ENCODE results near the gene TSPYL6.

- TF ChIP-seq YY1 (IDR thresholded peaks at IDR 0.05; ENCODE audit: low read depth) (no peak), FOXJ3 (CRISPR knock-in tag; IDR thresholded peaks at IDR 0.05) (no peak), FOXM1 (IDR thresholded peaks at IDR 0.05; ENCODE audit: low read depth) (no peak), CTCF (IDR thresholded peaks at IDR 0.05) (no peak), POLR2AphosphoS5 (IDR thresholded peaks at IDR 0.05; ENCODE audit: low read depth, low read length) (no peak), NFIC (IDR thresholded peaks at IDR 0.05; ENCODE audit: borderline replicate concordance) (no peak), USF2 (IDR thresholded peaks at IDR 0.05; ENCODE audit: borderline replicate concordance, low read depth, low read length) (no peak), FOSL2 (IDR thresholded peaks at IDR 0.05; ENCODE audit: borderline replicate concordance, low read depth) (no peak), TAF1 (IDR thresholded peaks at IDR 0.05; ENCODE audit: borderline replicate concordance, low read depth, low read length) (no peak), EZH2phosphoT487 (IDR thresholded peaks at IDR 0.05; ENCODE audit: borderline replicate concordance, low read depth) (no peak), TEAD4 (IDR thresholded peaks at IDR 0.05; ENCODE audit: borderline replicate concordance, insufficient read depth) (no peak), SMC3 (IDR thresholded peaks at IDR 0.05; ENCODE audit: low read depth, low read length) (no peak), PBX3 (IDR thresholded peaks at IDR 0.05) (no peak)
Observed at GRCh38 chr2:54271843-54272627, 16.0 kb upstream of the TSPYL6 start.

All from SK-N-SH (cell line).